ENCODE results near the gene TBXAS1.

TBXAS1 gene

DNA sequence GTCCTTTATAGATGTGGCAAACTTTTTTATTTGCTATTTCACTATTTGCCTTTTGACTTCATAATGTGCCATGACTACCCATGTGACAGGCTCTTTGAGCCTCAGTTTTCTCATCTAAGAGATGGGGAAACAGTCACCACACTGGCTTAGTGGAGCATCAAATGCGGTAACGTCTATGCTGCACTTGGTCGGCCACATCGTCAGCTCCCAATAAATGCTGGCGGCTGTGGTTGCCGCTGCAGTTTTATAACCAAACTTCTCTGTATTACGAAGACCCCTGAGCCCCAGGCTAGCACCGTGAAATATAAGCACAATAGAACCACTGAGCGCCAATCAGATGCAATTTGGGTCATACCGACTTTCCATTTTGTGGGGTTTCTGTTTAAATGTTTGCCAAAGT, 177.5 kb downstream of the TBXAS1 start:
- no peak for DNase-seq

DNA sequence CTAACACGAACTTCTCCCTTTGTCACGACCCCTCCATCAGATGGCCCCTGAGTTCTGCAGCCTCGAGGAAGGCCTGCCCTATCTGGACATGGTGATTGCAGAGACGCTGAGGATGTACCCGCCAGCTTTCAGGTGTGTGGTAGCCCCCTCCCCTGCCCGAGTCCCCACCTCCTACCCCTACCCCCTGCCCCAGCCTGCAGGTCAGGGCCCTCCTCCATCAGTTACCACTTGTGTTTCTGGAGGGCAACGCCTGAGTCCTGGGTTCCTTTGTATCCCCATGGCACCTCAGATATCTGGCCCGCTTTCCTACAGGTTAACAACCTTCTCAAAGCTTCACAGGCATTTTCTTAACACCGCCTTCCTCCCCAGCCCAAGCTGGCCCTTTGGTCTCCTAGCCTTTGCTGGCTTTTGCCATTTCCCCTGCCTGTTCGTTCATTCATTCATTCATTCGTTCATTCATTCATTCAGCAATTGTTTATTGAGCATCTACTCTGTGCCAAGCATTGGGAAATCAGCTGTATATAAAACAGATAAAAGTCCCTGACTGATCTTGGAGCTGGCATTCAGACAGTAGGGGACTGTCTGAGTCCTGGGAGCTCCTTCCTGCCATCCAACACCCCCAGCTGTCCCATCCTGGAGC, 178.1 kb downstream of the TBXAS1 start:
- no peak for DNase-seq

DNA sequence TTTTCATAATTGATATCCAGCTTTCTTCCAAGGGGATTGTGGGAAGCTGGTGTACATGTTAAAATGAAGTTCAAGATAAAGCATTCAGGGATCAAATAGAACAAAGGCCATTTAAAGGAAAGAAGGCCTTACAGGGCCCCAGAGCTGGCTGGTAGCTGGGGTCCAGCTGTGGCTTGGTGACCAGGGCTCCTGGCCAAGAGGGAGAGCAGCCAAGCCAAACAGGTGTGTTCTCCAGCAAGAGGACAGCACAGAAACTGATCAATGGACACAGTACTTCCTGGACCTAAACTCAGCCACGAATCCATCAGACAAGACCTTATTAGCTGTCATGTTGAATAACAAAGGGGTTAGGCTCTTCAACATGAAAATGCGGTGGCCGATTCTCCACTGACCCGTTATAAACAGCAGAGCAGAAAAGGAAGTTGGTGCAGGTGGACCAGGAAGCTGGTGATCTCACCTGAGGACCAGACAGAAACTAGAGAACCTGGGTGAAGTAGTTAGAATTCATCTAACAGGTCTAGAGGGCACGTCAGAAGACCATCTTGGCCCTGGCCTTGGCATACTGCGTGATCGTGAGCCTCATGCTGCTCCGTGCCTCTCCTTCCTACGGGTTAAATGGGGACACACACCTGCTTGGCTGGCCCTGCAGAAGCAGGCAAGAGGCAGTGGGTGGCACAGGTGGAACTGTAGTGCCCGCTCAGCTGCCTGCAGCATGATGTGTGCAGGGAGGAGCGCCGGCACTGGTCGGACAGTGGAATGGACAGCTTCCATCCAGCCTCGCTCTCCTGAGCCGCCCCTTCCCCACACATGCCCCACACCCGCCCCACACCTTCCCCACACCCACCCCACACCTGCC, 179.9 kb downstream of the TBXAS1 start:
- DNase-seq: no peak

DNA sequence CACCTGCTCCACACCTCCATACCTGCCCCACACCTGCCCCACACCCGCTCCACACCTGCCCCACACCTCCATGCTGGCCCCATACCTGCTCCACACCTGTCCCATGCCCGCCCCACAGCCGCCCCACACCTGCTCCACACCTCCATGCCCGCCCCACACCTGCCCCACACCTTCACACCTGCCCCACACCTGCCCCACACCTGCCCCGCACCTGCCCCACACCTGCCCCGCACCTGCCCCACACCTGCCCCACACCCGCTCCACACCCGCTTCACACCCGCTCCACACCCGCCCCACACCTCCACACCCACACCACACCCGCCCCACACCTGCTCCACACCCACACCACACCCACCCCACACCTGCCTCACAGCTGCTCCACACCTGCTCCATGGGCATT, 180.7 kb downstream of the TBXAS1 start:
- DNase-seq: no peak

DNA sequence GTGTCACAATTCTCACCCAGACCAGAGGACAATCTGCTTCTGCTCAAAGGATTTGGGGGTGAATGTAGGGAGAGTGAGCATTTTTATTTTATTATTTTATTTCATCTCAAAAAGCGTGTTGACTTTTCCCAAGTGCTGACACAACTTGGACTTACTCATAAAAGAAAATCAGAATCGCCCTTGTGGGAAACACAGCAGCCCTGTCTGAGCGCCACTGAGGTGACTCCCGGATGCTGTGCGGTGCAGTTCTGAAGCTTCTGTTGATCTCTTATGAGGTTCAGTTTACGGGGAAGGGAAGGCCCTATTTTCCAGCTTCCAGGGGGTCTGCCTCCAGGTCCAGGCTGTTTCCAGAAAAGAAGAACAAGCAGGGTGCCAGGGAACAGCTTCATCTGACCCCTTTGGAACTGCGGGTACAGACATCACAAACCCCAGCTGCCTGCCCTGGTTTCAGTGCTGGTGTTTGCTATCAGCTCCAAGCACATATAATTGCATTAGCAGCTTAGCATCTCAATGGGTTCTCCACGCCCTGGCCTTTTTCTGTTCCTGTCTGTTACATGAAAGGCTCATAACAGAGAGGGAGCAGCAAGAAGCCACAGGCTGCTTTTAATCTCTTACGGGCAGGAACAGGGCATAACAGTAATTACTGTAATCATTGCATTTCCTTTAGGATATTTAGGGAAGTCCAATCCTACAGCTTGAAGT, 181.3 kb downstream of the TBXAS1 start:
- DNase-seq: no peak

DNA sequence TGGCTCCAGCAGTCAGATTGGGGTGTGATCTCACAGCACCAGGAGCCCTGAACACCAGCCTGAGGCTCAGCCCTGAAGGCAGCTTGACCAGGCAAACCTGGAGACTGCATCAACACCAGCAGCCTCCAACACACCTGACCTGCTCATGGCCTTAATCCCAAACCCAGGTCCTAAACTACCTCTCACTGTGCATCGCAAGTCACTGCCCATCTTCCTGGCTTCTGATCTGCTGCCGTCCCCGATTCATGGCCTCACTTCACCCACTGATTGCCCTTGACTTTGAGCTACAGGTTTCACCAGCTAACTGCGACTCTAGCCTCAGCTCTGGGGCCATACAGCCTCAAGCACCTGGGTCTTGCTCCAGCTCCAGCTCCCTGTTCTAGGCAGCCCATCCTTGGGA, 184.6 kb downstream of the TBXAS1 start:
- DNase-seq: no peak

DNA sequence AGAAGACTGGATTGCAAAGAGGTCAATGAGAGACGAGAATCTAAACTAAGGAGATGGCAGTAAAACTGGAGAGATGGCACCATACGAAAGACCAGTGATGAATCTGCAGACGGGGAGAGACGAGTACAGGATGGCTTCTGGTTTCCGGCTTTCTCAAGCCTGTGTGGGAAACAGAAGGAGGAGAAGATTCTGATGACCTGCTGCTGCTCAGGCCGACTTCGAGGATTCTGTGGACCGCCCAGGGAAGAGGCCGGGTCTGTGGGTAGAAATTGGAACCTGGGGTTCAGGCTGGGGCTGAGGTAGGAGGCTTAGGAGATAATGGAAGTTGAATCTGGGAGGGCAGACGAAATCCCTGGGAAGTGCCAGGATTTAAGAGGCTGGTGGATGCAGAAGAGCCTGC, 185.1 kb downstream of the TBXAS1 start:
- DNase-seq: no peak

DNA sequence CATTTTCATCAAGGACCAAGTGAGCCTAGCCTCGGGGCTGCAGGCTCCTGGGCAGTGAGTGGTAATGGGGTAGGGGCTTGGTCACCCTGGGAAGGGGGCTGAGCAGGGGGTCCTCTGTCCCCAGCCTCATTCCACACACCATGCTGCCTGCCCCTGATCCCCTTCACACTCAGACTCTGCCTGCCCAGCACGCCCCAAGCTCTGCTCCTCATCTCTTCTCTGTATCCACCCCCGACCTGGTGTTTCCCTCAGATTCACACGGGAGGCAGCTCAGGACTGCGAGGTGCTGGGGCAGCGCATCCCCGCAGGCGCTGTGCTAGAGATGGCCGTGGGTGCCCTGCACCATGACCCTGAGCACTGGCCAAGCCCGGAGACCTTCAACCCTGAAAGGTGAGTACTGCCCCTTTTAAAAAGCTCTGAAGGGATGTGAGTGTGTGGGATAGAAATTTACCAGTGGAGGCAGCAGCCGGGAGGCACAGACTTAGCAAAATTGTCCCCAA, 186.5 kb downstream of the TBXAS1 start:
- no peak for DNase-seq

DNA sequence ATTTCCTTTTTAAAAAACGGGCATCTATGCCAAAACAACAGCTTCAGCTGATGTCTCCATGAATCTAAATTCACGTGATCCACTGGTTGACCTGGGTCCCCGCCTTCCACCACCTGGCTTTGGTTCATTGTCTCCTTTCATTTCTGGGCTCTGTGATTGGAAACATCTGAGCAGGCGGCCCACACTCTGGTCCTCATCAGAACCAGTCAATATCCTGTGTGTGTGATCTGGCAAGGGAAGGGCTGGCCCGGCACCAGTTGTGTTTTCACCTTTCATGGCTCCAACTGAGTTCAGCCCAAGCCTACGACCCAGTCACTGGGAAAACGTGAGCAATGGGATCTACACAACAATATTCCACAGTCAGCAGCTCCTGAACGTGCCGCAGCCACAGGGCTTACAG, 187.5 kb downstream of the TBXAS1 start:
- DNase-seq: no peak

DNA sequence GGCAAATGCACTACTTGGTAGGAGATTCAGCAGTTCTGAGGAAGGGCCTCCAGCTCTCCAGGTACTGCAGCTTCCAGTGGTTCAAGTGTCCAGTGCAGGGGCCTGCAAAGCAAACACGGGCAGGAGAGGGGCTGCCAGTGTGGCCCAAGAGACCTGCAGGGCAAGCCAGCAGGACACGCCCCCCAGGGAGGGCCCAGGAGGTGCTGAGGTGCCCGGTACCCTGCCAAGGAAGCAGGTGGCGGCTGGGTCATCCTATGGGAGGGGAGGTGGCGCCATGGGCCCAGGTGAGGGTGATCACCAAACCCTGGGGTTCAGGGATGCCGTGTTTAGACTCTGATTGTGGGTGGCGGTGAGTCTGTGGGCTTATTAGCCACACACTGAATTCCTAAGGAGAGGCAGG, 188.0 kb downstream of the TBXAS1 start:
- DNase-seq: no peak

DNA sequence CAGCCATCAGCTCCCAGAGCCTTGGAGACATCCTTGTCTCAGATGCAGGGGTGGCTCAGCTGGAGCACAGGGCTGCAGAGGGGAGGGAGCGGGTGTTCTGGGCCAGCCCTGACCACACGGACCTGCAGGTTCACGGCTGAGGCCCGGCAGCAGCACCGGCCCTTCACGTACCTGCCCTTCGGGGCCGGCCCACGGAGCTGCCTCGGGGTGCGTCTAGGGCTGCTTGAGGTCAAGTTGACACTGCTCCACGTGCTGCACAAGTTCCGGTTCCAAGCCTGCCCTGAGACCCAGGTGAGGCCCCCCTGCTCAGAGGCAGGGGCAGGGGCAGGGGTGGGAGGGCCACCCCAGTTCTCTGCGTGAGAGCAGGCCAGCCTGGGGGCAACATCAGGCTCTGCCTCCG, 188.5 kb downstream of the TBXAS1 start:
- no peak for DNase-seq

DNA sequence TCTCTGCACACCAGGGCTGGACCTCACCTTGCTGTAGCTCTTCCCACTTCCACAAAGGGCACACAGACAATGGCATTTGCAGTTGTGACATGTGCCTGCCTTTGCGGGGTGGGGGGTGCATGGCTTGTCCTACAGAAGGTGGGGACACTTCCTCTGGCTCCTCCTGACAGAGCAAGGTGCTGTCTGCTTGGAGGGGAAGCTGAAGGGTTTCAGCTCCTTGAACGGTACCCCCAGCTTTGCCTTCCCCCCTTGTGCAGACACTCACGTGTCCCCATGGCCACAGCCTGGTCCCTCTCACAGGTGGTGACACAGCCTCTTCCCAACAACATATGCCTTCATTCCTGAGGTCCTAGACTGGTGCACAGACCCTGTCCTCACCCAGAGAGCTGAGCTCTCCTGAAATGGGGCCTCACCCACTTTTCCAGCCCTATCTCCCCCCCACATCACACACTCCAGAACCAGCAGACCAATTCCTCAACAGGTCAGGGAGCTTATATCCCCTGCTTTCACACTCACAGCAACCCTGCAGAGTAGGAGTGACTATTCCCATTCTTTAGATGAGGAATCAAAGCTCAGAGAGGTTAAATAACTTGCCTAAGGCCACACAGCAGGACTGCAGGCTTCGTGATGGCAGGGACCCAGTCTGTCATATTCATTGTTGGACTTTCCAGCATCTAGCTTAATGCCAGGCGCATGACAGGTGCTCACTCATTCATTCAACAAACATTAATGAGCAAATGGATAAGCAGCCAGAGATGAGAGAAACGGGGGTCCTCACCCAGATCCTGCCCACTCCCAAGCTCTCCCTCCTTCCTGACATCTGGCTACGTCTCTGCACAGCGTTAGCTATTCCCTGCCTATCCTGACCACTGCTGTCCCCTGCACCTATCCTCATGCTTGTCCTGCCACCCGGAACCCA, 189.3 kb downstream of the TBXAS1 start:
- no peak for DNase-seq

DNA sequence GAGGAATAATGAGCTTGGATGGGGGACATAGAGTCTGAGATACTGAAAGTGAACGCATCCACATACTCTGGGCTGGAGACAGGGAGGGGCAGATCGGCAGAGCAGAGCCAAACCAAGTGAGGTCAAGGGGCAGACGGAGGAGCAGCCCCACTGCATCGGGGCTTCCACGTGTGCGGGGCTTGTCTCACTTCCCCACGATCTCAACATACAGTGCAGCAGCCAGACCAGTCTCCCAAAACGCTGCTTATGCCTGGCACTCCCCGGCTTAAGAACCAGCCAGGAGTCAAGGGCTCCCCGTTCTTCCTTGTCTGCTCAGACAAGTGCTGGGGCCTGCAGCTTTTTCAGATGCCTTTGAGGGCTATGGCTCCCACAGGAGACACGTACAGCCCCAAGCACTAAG, 190.1 kb downstream of the TBXAS1 start:
- no peak for DNase-seq

DNA sequence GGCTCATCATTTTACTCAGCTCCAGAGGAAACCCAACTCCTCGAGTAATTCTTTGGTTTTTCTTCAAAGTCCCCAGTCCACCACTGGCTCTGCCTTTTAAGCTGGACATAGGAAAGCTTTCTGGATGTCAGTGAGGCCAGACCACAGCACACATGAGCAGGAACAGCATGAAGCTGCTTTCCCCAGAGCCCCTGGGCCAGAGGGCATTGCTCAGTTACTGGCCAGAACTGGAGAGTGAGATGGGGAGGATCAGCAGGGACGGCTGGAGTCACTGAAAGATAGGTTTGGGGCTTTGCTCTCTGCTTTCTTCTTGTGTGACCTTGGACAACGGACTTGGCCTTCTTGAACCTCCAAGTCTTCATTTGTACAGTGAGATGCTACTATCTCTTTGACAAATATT, 190.5 kb downstream of the TBXAS1 start:
- no peak for DNase-seq

DNA sequence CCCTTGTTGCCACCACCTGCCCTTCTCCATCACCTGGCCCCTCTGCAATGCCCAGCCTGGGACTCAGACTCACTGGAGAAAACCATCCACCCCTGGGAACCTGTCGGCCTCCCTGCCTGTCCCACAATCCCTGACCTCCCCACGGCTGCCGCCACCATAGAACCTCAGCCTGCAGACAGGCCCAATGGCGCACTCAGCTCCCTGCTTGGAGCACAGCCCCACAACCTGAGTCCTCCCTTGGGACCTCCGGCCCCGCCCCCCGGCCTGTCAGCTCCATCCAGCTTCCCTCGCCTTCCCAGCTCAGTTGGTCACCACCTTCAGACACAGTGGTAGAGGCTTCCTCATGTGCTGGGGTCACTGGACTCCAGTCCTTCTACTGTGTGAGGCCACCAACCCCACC, 192.5 kb downstream of the TBXAS1 start:
- no peak for DNase-seq

DNA sequence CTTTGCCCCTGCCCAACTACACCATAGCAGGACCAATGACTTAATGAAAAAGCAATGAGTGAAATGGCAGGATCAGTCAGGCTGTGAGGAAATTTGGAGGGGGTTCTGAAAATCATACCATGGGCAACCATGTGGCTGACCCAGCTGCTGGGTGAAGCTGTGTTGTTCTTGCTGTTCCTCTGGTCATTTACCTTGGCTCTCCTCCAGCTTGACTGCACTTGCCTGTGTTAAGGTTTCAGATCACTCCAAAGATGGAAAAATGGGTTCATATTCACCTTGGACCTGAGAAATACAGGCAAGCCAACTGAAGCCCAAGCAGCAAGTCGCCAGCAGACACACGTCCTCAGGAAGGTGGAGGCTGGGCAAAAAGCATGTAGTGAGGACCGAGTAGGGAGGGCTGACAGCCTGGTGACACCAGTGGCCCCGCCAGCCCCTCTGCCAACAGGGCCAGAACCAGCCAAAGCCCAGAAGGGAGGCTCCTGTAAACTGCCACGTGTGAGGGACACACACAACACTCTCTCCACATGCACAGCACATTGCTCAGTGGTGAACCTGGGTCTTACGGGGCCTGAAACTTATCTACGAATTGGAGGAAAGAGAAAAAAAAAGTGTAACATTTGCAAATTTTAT, 193.6 kb downstream of the TBXAS1 start:
- DNase-seq: no peak

DNA sequence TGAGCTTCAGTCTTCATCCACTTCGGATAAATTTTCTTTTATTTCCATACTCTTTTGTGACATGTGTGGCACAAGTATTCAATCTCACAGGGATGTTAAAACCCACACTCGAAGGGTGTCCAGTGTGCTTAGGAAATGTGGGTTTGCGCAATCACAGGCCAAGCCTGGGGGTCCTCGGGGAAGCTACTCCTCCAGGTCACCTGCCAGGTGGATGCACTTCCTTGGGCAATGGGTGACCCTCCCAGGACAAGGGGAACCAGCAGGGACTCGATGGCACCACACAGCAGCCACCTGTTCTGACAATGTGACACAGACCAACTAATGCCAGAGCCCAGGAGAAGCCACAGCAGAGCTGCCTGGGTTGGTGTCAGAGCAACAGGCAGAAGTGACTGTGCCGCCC, 194.7 kb downstream of the TBXAS1 start:
- DNase-seq: no peak

DNA sequence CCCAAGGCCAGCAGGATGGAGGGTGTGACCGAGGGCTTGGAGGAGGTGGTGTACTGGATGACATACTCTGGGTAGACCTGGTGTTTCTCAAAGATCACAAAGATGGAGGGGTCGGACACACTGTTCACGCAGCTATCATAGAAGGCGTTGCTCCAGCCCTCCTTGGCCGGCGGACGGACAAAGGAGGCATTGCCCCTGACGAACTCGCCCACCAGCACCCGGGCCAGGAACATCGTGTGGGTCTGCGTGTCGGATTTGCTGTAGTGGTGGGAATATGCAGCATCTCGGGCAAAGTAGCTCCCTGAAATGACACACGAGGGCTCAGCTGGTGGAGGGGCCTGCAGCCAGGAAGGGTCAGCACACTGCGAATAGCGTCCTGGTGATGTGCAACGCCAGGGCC, 195.5 kb downstream of the TBXAS1 start:
- DNase-seq: no peak

DNA sequence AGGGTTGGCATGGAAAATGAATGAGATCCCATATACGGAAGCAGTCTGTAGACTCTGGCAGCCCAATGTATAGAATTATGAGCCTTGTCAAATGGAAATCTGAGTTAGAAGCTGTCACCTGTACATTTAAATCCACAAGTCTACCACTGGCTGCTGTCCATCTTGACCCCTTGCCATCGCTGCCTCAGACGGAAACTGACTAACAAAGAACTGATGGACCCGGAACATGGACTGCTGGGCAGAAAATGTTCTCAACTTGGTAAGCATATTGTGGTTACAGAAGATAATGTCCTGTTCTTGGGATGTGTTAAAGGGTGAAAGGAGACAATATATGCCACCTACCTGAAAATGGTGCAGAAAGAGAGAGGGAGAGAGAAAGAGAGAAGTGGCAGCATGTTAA, 196.2 kb downstream of the TBXAS1 start:
- DNase-seq: no peak

DNA sequence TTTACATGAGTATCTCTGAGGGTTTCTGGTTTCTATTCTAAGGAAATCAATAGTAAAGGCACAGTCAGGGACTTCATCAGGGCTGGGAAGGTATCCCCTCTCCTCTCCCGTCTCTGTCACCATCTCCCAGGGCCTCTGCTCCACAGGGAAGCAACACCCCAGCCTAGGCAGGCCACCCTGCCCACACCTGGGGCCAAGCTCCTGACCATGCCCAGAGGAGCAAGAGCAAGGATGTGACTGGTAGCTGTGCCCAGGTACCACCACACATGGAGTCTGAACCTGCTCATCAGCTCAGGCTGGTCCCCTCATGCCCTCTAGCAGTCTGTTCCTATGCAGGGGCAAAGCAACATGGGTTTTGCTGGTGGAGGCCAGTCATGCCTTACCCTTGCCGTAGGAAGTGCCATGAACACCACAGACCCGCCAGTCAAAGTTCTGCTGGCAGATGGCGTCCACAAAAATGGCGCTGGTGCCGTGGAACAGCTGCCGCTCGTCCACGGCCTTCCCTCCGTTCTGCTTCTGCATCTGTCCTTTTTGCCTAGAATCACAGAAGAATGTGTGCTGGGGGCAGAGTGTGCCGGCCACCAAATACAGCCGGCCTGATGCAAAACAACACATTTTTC, 196.9 kb downstream of the TBXAS1 start:
- no peak for DNase-seq

DNA sequence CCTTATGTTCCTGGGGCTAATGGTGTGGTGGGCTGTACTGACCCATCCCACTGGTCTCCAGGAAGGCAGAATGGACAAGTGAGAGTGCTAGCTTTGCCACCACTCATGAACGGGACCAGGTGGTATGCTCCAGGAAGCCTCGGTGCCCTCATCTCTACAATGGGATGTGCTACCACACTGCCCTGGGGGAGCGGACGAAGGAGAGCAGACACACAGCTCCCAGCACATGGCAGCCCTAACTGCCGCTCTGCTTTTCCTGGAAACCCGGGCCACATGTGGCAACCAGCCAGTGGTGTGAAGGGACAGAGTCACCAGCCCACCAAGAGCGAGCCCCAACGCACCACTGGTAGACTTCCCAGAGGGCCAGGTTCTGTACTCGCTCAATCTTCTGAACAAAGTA, 197.9 kb downstream of the TBXAS1 start:
- no peak for DNase-seq

DNA sequence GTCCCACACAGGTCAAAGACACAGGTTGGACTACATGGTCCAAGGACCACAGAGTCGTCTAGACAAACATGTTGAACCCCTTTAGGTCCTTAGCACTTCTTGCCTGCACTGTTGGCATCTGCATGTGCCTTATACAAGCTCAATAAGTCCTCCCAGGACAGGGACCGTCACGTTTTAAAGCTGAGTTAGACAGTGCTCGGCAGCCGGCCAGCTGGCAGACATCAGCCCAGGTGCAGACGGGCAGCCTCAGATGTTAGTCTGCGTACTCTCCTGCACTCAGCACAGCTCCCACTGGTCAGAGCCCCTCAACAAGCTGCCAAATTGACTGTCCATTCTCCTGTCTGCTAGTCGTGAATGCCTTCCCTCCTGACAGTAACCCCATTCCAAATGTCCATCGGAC, 198.8 kb downstream of the TBXAS1 start:
- no peak for DNase-seq

All from stimulated activated naive CD4-positive, alpha-beta T cell (primary cell).